BLaER1 treated with 17β-estradiol and CSF1 and Interleukin-3, amounts not matched to agents 10 nM and 100 nM (cell line): Measurements from ENCODE around the gene ATP13A5.

Experiments
- H3K27ac ChIP-seq, 11 experiments: shearing (Covaris generic); formaldehyde crosslinking; 2 replicates each; pipeline ENCODE4 v1.8.1; 2022
- H3K27me3 ChIP-seq, 11 experiments: shearing (Covaris generic); formaldehyde crosslinking; 2 replicates each; pipeline ENCODE4 v1.8.1; 2022
- H3K36me3 ChIP-seq, 11 experiments: shearing (Covaris generic); formaldehyde crosslinking; 2 replicates each; pipeline ENCODE4 v1.8.1; 2022
- H3K4me1 ChIP-seq, 10 experiments: shearing (Covaris generic); formaldehyde crosslinking; 2 replicates each; pipeline ENCODE4 v1.8.1; 2022
- H3K4me2 ChIP-seq, 11 experiments: shearing (Covaris generic); formaldehyde crosslinking; 2 replicates each; pipeline ENCODE4 v1.8.1; 2022
- H3K4me3 ChIP-seq, 10 experiments: shearing (Covaris generic); formaldehyde crosslinking; 2 replicates each; pipeline ENCODE4 v1.8.1; 2022
- H3K9ac ChIP-seq, 11 experiments: shearing (Covaris generic); formaldehyde crosslinking; 2 replicates each; pipeline ENCODE4 v1.8.1; 2022
- H3K9me3 ChIP-seq, 11 experiments: shearing (Covaris generic); formaldehyde crosslinking; replicated peaks in 1 of 11; 2 replicates each; pipeline ENCODE4 v1.8.1; 2022
- H4K20me1 ChIP-seq, 11 experiments: shearing (Covaris generic); formaldehyde crosslinking; 2 replicates each; pipeline ENCODE4 v1.8.1; 2022
- Cebpa-rat ChIP-seq, 11 experiments: shearing (Covaris generic); IDR thresholded peaks; 2 replicates each; pipeline ENCODE4 v1.8.1; 2022

The ATP13A5 gene

GRCh38 chr3:193389335-193389734 lies 10.8 kb upstream of the ATP13A5 start:
- H3K4me3 ChIP-seq = no peak overlapping the region
- H3K27me3 ChIP-seq = no peaks in the 10 kb centered on the region
- no peaks in the 10 kb centered on the region for H3K4me1 ChIP-seq
- no peak for TF ChIP-seq Cebpa-rat (IDR thresholded peaks at IDR 0.05)
- H3K9me3 ChIP-seq = no peaks in the 10 kb centered on the region
- no peak overlapping the region for H3K9ac ChIP-seq
- no peak overlapping the region for H3K4me2 ChIP-seq
- H3K27ac ChIP-seq = no peak overlapping the region
- no peaks in the 10 kb centered on the region for H4K20me1 ChIP-seq
- no peaks in the 10 kb centered on the region for H3K36me3 ChIP-seq

DNA sequence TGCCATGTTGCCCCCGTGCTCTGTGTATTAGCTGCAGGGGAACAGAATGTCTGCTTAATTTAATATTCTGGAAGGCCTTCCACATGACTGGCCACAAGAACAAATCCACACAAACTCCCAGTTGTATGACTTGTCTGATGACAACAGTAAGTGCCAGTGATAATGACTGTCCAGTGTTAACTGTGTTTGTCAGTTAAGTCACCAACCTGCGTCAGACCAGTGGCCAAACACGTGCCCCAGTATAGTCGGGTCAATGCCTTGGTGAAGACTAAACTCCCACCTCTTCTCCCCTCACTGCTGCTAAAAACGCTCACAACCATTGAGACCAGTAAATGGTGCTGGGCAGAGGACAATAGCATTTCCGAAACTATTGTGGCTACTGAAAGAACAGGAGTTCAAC lies 9.8 kb upstream of the ATP13A5 start:
- Histone ChIP-seq H3K27ac (no peak overlapping the region), H3K36me3 (no peaks in the 10 kb centered on the region), H3K4me2 (no peak overlapping the region), H3K27me3 (no peaks in the 10 kb centered on the region), H3K9ac (no peak overlapping the region), H3K9me3 (no peaks in the 10 kb centered on the region), H3K4me1 (no peaks in the 10 kb centered on the region), H3K4me3 (no peak overlapping the region), H4K20me1 (no peaks in the 10 kb centered on the region)
- TF ChIP-seq Cebpa-rat (IDR thresholded peaks at IDR 0.05) = no peak

- Histone ChIP-seq H3K9me3 (no peaks in the 10 kb centered on the region), H3K4me2 (no peak overlapping the region), H3K36me3 (no peaks in the 10 kb centered on the region), H4K20me1 (no peaks in the 10 kb centered on the region), H3K4me3 (no peak overlapping the region), H3K4me1 (no peaks in the 10 kb centered on the region), H3K27me3 (no peaks in the 10 kb centered on the region), H3K27ac (no peak overlapping the region), H3K9ac (no peak overlapping the region)
- TF ChIP-seq Cebpa-rat (IDR thresholded peaks at IDR 0.05) = no peak
Observed at GRCh38 chr3:193387596-193387995, 9.0 kb upstream of the ATP13A5 start.

GRCh38 chr3:193377591-193377990 lies 962 bp downstream of the ATP13A5 start:
- Histone ChIP-seq H3K4me2 (no peak overlapping the region), H3K9me3 (no peaks in the 10 kb centered on the region), H4K20me1 (no peaks in the 10 kb centered on the region), H3K4me1 (no peaks in the 10 kb centered on the region), H3K27ac (no peak overlapping the region), H3K36me3 (no peaks in the 10 kb centered on the region), H3K27me3 (no peaks in the 10 kb centered on the region), H3K4me3 (no peak overlapping the region), H3K9ac (no peak overlapping the region)
- no peak for TF ChIP-seq Cebpa-rat (IDR thresholded peaks at IDR 0.05)

GRCh38 chr3:193375614-193376013 lies 2.9 kb downstream of the ATP13A5 start:
- TF ChIP-seq Cebpa-rat (IDR thresholded peaks at IDR 0.05) = no peak
- H4K20me1 ChIP-seq = no peaks in the 10 kb centered on the region
- no peak overlapping the region for H3K4me2 ChIP-seq
- H3K27me3 ChIP-seq = no peaks in the 10 kb centered on the region
- no peak overlapping the region for H3K4me3 ChIP-seq
- no peak overlapping the region for H3K9ac ChIP-seq
- no peaks in the 10 kb centered on the region for H3K4me1 ChIP-seq
- H3K9me3 ChIP-seq = no peaks in the 10 kb centered on the region
- H3K36me3 ChIP-seq = no peaks in the 10 kb centered on the region
- H3K27ac ChIP-seq = no peak overlapping the region

DNA sequence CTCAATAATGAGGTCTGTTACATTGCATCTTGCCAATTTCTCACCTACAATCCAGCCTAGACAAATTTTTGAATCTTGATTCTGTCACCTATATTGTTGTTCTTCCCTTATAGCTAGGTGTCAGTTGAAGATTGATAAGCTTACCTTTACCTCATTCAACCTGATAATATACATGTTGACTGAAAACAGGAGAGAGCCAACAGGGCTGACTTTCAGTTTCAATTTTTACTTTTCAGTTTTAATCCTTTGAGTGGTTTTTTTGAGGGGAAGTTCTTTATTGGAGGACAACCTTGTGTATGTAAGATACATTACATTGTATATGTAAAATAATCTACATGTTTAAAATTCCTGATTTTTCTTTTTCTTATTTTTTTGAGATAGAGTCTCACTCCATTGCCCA lies 5.8 kb downstream of the ATP13A5 start:
- no peaks in the 10 kb centered on the region for H3K9me3 ChIP-seq
- no peak overlapping the region for H3K9ac ChIP-seq
- no peak for TF ChIP-seq Cebpa-rat (IDR thresholded peaks at IDR 0.05)
- no peaks in the 10 kb centered on the region for H3K27me3 ChIP-seq
- H4K20me1 ChIP-seq = no peaks in the 10 kb centered on the region
- H3K4me1 ChIP-seq = no peaks in the 10 kb centered on the region
- H3K27ac ChIP-seq = no peak overlapping the region
- no peak overlapping the region for H3K4me2 ChIP-seq
- H3K4me3 ChIP-seq = no peak overlapping the region
- no peaks in the 10 kb centered on the region for H3K36me3 ChIP-seq

DNA sequence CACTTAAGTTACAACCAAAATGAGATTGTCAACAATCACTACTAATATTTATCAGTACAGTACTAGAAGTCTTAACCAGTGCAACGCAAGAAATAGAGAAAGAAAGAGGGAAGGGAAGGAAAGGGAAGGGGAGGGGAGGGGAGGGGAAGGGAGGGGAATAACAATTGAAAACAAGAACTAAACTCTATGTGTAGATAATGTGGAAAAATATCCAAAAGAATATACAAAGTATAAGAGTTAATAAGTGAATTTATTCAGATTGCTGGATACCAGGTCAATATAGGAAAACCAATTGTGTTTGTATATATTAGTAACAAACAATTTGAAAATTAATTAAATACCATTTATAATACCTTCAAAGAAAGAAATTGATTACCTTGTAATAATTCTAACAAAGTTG lies 10.7 kb downstream of the ATP13A5 start:
- Histone ChIP-seq H4K20me1 (no peaks in the 10 kb centered on the region), H3K4me2 (no peak overlapping the region), H3K9me3 (no peaks in the 10 kb centered on the region), H3K4me3 (no peak overlapping the region), H3K9ac (no peak overlapping the region), H3K4me1 (no peaks in the 10 kb centered on the region), H3K36me3 (no peaks in the 10 kb centered on the region), H3K27ac (no peak overlapping the region), H3K27me3 (no peaks in the 10 kb centered on the region)
- no peak for TF ChIP-seq Cebpa-rat (IDR thresholded peaks at IDR 0.05)

GRCh38 chr3:193357291-193357690 lies 21.3 kb downstream of the ATP13A5 start:
- H3K4me3 ChIP-seq = no peak overlapping the region
- TF ChIP-seq Cebpa-rat (IDR thresholded peaks at IDR 0.05) = no peak
- no peak overlapping the region for H3K9ac ChIP-seq
- H4K20me1 ChIP-seq = no peaks in the 10 kb centered on the region
- H3K4me2 ChIP-seq = no peak overlapping the region
- no peaks in the 10 kb centered on the region for H3K27me3 ChIP-seq
- H3K36me3 ChIP-seq = no peaks in the 10 kb centered on the region
- H3K9me3 ChIP-seq = no peaks in the 10 kb centered on the region
- no peaks in the 10 kb centered on the region for H3K4me1 ChIP-seq
- H3K27ac ChIP-seq = no peak overlapping the region

- Histone ChIP-seq H3K9me3 (no peaks in the 10 kb centered on the region), H3K27ac (no peak overlapping the region), H3K4me1 (no peaks in the 10 kb centered on the region), H3K9ac (no peak overlapping the region), H3K4me2 (no peak overlapping the region), H4K20me1 (no peaks in the 10 kb centered on the region), H3K4me3 (no peak overlapping the region), H3K27me3 (no peaks in the 10 kb centered on the region), H3K36me3 (no peaks in the 10 kb centered on the region)
- no peak for TF ChIP-seq Cebpa-rat (IDR thresholded peaks at IDR 0.05)
Observed at GRCh38 chr3:193354423-193354822, 24.1 kb downstream of the ATP13A5 start.

DNA sequence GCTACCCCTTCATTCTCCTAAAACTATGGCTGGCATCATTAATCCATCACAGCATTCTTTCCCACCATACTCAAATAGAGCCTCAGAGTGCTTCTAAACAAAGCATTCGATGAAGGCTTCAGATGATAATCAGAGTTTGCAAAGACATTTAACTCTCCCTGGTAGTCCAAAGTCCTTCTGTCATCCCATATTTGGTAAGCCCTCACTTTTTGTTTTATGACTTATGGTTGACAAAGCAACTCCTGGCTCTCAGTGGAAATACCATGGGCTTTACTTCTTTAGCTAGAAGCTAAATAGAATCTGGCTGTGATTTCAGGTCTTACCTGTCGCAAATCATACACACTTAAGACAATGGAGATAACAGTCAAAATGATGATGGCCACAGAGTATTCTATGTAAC lies 27.8 kb downstream of the ATP13A5 start:
- H3K27ac ChIP-seq = no peak overlapping the region
- no peak for TF ChIP-seq Cebpa-rat (IDR thresholded peaks at IDR 0.05)
- no peaks in the 10 kb centered on the region for H3K4me1 ChIP-seq
- no peak overlapping the region for H3K4me2 ChIP-seq
- H3K9ac ChIP-seq = no peak overlapping the region
- H3K36me3 ChIP-seq = no peaks in the 10 kb centered on the region
- H3K9me3 ChIP-seq = no peaks in the 10 kb centered on the region
- H3K4me3 ChIP-seq = no peak overlapping the region
- H4K20me1 ChIP-seq = no peaks in the 10 kb centered on the region
- no peaks in the 10 kb centered on the region for H3K27me3 ChIP-seq

DNA sequence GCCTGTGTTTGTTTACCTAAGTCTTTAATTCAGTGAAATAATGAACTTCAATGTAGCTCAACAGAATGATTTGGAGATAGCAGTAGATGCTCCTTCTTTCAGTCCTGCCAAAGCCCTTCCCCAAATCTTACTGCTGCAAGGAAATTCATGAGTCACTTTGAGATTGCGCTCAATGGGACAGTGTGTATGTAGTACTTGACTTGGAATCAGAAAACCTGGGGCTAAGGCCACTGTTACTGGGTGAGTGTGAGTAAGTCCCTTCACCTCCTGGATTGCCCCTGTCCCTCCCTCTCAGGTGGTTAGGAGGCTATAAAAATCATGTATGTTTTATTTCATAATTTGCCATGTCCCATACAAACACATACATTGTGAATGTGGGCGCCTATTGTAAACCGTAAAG lies 29.9 kb downstream of the ATP13A5 start:
- H4K20me1 ChIP-seq = no peaks in the 10 kb centered on the region
- no peaks in the 10 kb centered on the region for H3K27me3 ChIP-seq
- no peak overlapping the region for H3K9ac ChIP-seq
- TF ChIP-seq Cebpa-rat (IDR thresholded peaks at IDR 0.05) = no peak
- no peak overlapping the region for H3K27ac ChIP-seq
- no peaks in the 10 kb centered on the region for H3K36me3 ChIP-seq
- H3K9me3 ChIP-seq = no peaks in the 10 kb centered on the region
- no peak overlapping the region for H3K4me2 ChIP-seq
- H3K4me3 ChIP-seq = no peak overlapping the region
- no peaks in the 10 kb centered on the region for H3K4me1 ChIP-seq
